A673 (cell line): ENCODE data around the gene CEP131. TPM values are rescaled to one million over a fixed set of nuclear protein-coding genes. Genes with fewer than 3 reads are reported as not detected.

ENCODE experiments used
- BruUV-seq: library from RNA; stranded (reverse); fragments of 400-500 nt; replicated peaks from 2 replicates; lab custom pipeline; 2021; lab: Mats Ljungman, UMichigan
- CTCF ChIA-PET: fragments of 300-600 bp; sonication (Branson Sonifier 250); formaldehyde crosslinking; loops from one replicate; lab custom pipeline; 2022; ENCODE audit warnings: antibody characterized with exemption; lab: Charles Lee
- POLR2A ChIA-PET: fragments of 300-600 bp; sonication (Branson Sonifier 250); formaldehyde crosslinking; loops from one replicate; lab custom pipeline; 2022; ENCODE audit warnings: antibody characterized with exemption; ENCODE audit not compliant: low non-redundant PET; lab: Charles Lee
- DNase-seq: peaks from one replicate; pipeline ENCODE4 v3.0.0-alpha.2; 2015; ENCODE audit warnings: low spot score
- H3K27ac ChIP-seq: fragments of 200-600 bp; sonication (generic); 2 replicates; pipeline ENCODE4 v1.5.1; 2016; ENCODE audit warnings: mixed run types, low read depth, mild to moderate bottlenecking, mixed read lengths, antibody characterized with exemption, low read length; ENCODE audit not compliant: poor library complexity, severe bottlenecking
- H3K27me3 ChIP-seq: fragments of 200-600 bp; sonication (generic); replicated peaks from 2 replicates; pipeline ENCODE4 v1.6.1; 2017; ENCODE audit warnings: mixed run types, low read depth, mild to moderate bottlenecking, mixed read lengths, antibody characterized with exemption, low read length; ENCODE audit not compliant: insufficient read depth, poor library complexity
- H3K36me3 ChIP-seq: fragments of 200-600 bp; sonication (generic); 2 replicates; pipeline ENCODE4 v1.6.1; 2016; ENCODE audit warnings: mixed run types, mild to moderate bottlenecking, mixed read lengths, antibody characterized with exemption, low read length; ENCODE audit not compliant: insufficient read depth, poor library complexity, severe bottlenecking
- H3K4me1 ChIP-seq: fragments of 200-600 bp; sonication (generic); 2 replicates; pipeline ENCODE4 v1.6.1; 2017; ENCODE audit warnings: mixed run types, mild to moderate bottlenecking, mixed read lengths, antibody characterized with exemption, low read length; ENCODE audit not compliant: insufficient read depth, poor library complexity, severe bottlenecking
- H3K4me3 ChIP-seq: fragments of 200-600 bp; sonication (generic); 2 replicates; pipeline ENCODE4 v1.5.1; 2016; ENCODE audit warnings: low read depth, mixed run types, mild to moderate bottlenecking, mixed read lengths, low read length; ENCODE audit not compliant: poor library complexity, severe bottlenecking
- H3K9me3 ChIP-seq: fragments of 200-600 bp; sonication (generic); 2 replicates; pipeline ENCODE4 v1.6.1; 2016; ENCODE audit warnings: mixed run types, low read depth, mild to moderate bottlenecking, mixed read lengths, antibody characterized with exemption, low read length; ENCODE audit not compliant: poor library complexity, severe bottlenecking
- CTCF ChIP-seq: fragments of 300-800, 200-600 bp; sonication (generic); conservative IDR thresholded peaks from 2 replicates; pipeline ENCODE4 v1.5.1; 2017; ENCODE audit warnings: low read depth, mild to moderate bottlenecking, antibody characterized with exemption, low read length, moderate library complexity, mixed read lengths
- EZH2 ChIP-seq: fragments of 200-600 bp; sonication (generic); IDR thresholded peaks from 2 replicates; pipeline ENCODE4 v1.6.1; 2017; ENCODE audit warnings: borderline replicate concordance, low read depth, mild to moderate bottlenecking, mixed read lengths, antibody characterized with exemption, low read length; ENCODE audit not compliant: poor library complexity, severe bottlenecking
- intact Hi-C: fragments of 100-400 bp; cut with micrococcal nuclease; formaldehyde crosslinking; loops from one replicate; pipeline ENCODE4 v1.10.0; 2022; ENCODE audit not compliant: unreplicated experiment
- total RNA-seq: library from RNA; stranded (reverse); gene quantifications from 2 replicates; pipeline ENCODE4 v1.2.3, GENCODE V29; 2021

CEP131 gene
- total RNA-seq, 1 experiment from 2014 or later = 27.1 TPM

- intact Hi-C loops = no loop called here
- H3K27ac ChIP-seq = no peak overlapping the region
- no peak for TF ChIP-seq EZH2
- no peak for TF ChIP-seq CTCF
- DNase-seq = no peak
- no TSS peak for BruUV-seq
- peaks cover 3% of the 10 kb centered on the region for H3K9me3 ChIP-seq
- H3K4me1 ChIP-seq = no peaks in the 10 kb centered on the region
- no peaks in the 10 kb centered on the region for H3K27me3 ChIP-seq
- ChIA-PET POLR2A (no interaction called here), CTCF (no interaction called here)
- H3K4me3 ChIP-seq = no peak overlapping the region
- no peaks in the 10 kb centered on the region for H3K36me3 ChIP-seq
Measured at GRCh38 chr17:81179861-81180260, 42.9 kb downstream of the CEP131 start.

- no peak for DNase-seq
- H3K4me3 ChIP-seq = no peak overlapping the region
- peaks cover 5% of the 10 kb centered on the region for H3K9me3 ChIP-seq
- no peaks in the 10 kb centered on the region for H3K36me3 ChIP-seq
- BruUV-seq = no TSS peak
- H3K4me1 ChIP-seq = no peaks in the 10 kb centered on the region
- TF ChIP-seq CTCF = no peak
- TF ChIP-seq EZH2 = no peak
- H3K27ac ChIP-seq = no peak overlapping the region
- H3K27me3 ChIP-seq = no peaks in the 10 kb centered on the region
- intact Hi-C loops = no loop called here
- CTCF ChIA-PET = no interaction called here
- POLR2A ChIA-PET = no interaction called here
Measured at GRCh38 chr17:81179220-81179619, 43.5 kb downstream of the CEP131 start.

GRCh38 chr17:81178136-81179091, 44.4 kb downstream of the CEP131 start:
- intact Hi-C loops = no loop called here
- ChIA-PET POLR2A (no interaction called here), CTCF (no interaction called here)
- Histone ChIP-seq H3K9me3 (peaks cover 11% of the 10 kb centered on the region), H3K27ac (no peak overlapping the region), H3K4me3 (no peak overlapping the region), H3K4me1 (no peaks in the 10 kb centered on the region), H3K27me3 (no peaks in the 10 kb centered on the region), H3K36me3 (no peaks in the 10 kb centered on the region)
- no peak for DNase-seq
- TF ChIP-seq EZH2 (no peak), CTCF (no peak)
- no TSS peak for BruUV-seq
